ENCODE measurements around the gene PLEKHA6.

GRCh38 chr1:204402391-204402790 lies 42.7 kb upstream of the PLEKHA6 start:
- TF ChIP-seq POLR2A (IDR thresholded peaks at IDR 0.05; ENCODE audit: low read depth, low read length) (no peak), TAF1 (IDR thresholded peaks at IDR 0.05; ENCODE audit: low read depth, low read length) (no peak), POLR2AphosphoS5 (IDR thresholded peaks at IDR 0.05; ENCODE audit: low read depth, low read length) (peak; percentile 57; the same call in 1 of the 2 replicates), SPI1 (IDR thresholded peaks at IDR 0.05; ENCODE audit: low read depth, low read length) (no peak), POU2F2 (IDR thresholded peaks at IDR 0.05; ENCODE audit: low read depth, low read length) (no peak)

All from GM12891 (cell line).